Measurements from ENCODE around the gene KRTAP29-1. TPM values are rescaled to one million over a fixed set of nuclear protein-coding genes. Genes with fewer than 3 reads are reported as not detected.
A peak's percentile ranks its signal among the peaks of the same experiment; 100 is the strongest.

Gene KRTAP29-1
- total RNA-seq, 1 experiment from 2014 or later, result not detected

- DNase-seq (ENCODE audit: low spot score), result peak; percentile 84
These were observed 26.8 kb upstream of the KRTAP29-1 start for GRCh38 chr17:41329279-41329948.

GRCh38 chr17:41328207-41328606, 25.6 kb upstream of the KRTAP29-1 start:
- DNase-seq (ENCODE audit: low spot score), result no peak

GRCh38 chr17:41327411-41328120, 24.9 kb upstream of the KRTAP29-1 start:
- DNase-seq (ENCODE audit: low spot score), result no peak

- no peak for DNase-seq (ENCODE audit: low spot score)
These were observed 23.8 kb upstream of the KRTAP29-1 start for GRCh38 chr17:41326173-41327145.

GRCh38 chr17:41325611-41326010, 23.0 kb upstream of the KRTAP29-1 start:
- no peak for DNase-seq (ENCODE audit: low spot score)

GRCh38 chr17:41325126-41325525, 22.5 kb upstream of the KRTAP29-1 start:
- no peak for DNase-seq (ENCODE audit: low spot score)

GRCh38 chr17:41324180-41325075, 21.8 kb upstream of the KRTAP29-1 start:
- DNase-seq (ENCODE audit: low spot score), result peak; percentile 77

- no peak for DNase-seq (ENCODE audit: low spot score)
These were observed 20.5 kb upstream of the KRTAP29-1 start for GRCh38 chr17:41322903-41323895.

GRCh38 chr17:41322094-41322902, 19.6 kb upstream of the KRTAP29-1 start:
- peak; percentile 61 for DNase-seq (ENCODE audit: low spot score)

- DNase-seq (ENCODE audit: low spot score), result no peak
These were observed 15.6 kb upstream of the KRTAP29-1 start for GRCh38 chr17:41318231-41318630.

GRCh38 chr17:41315814-41316445, 13.3 kb upstream of the KRTAP29-1 start:
- no peak for DNase-seq (ENCODE audit: low spot score)

- no peak for DNase-seq (ENCODE audit: low spot score)
These were observed 12.6 kb upstream of the KRTAP29-1 start, which contains the start of gene KRTAP17-1 for GRCh38 chr17:41315204-41315794. Gene KRTAP17-1, minus strand, starts transcription at chr17:41315710. Its CDS starts 60 bp downstream, at chr17:41315650.

GRCh38 chr17:41311111-41311510, 8.5 kb upstream of the KRTAP29-1 start:
- DNase-seq (ENCODE audit: low spot score), result no peak

GRCh38 chr17:41308918-41309359, 6.3 kb upstream of the KRTAP29-1 start, which contains the start of gene KRTAP16-1:
Gene KRTAP16-1, minus strand, starts transcription at chr17:41309309. Its CDS starts 56 bp downstream, at chr17:41309253.
- DNase-seq (ENCODE audit: low spot score), result no peak

GRCh38 chr17:41308251-41308917, 5.7 kb upstream of the KRTAP29-1 start:
- no peak for DNase-seq (ENCODE audit: low spot score)

- DNase-seq (ENCODE audit: low spot score), result no peak
These were observed 5.0 kb upstream of the KRTAP29-1 start for GRCh38 chr17:41307647-41308046.

- DNase-seq (ENCODE audit: low spot score), result no peak
These were observed 1.4 kb upstream of the KRTAP29-1 start for GRCh38 chr17:41304091-41304490.

All from HT-29 (cell line).